K562 (cell line): Measurements from ENCODE around the gene METTL23. TPM values are rescaled to one million over a fixed set of nuclear protein-coding genes. Genes with fewer than 3 reads are reported as not detected.

Experiments used
- ARID1B ChIP-seq: fragments of 450-650 bp; IDR thresholded peaks from 2 replicates; pipeline ENCODE4 v1.6.1; 2016; ENCODE audit warnings: antibody characterized with exemption, mild to moderate bottlenecking, inconsistent platforms
- CXXC5 ChIP-seq: fragments of 250-450 bp; sonication (Bioruptor Pico); IDR thresholded peaks from 2 replicates; pipeline ENCODE4 v1.8.0; 2022; ENCODE audit warnings: inconsistent platforms, mild to moderate bottlenecking, moderate library complexity
- GATA2 ChIP-seq: sonication (generic); formaldehyde crosslinking; IDR thresholded peaks from 2 replicates; pipeline ENCODE4 v1.4.0; 2020; ENCODE audit warnings: mild to moderate bottlenecking, missing genetic modification reagents
- KLF10 ChIP-seq: fragments of 250-450 bp; sonication (Bioruptor Pico); IDR thresholded peaks from 2 replicates; pipeline ENCODE4 v1.6.1; 2021; ENCODE audit warnings: matching md5 sums
- L3MBTL2 ChIP-seq: fragments of 450-650 bp; IDR thresholded peaks from 2 replicates; pipeline ENCODE4 v1.6.1; 2016; ENCODE audit warnings: mild to moderate bottlenecking, moderate library complexity
- MLLT1 ChIP-seq, 2 experiments: fragments of 450-650 bp; IDR thresholded peaks; 2 replicates each; pipeline ENCODE4 v1.6.1; 2016
- TAF7 ChIP-seq: fragments of 450-650 bp; IDR thresholded peaks from 2 replicates; pipeline ENCODE4 v1.6.1; 2016; ENCODE audit warnings: missing genetic modification characterization, missing compliant biosample characterization
- TCF3 ChIP-seq: sonication (generic); formaldehyde crosslinking; IDR thresholded peaks from 2 replicates; pipeline ENCODE4 v1.4.0; 2020; ENCODE audit warnings: mild to moderate bottlenecking, missing genetic modification reagents
- TEAD4 ChIP-seq, 2 experiments: sonication (generic) in 1 of 2; formaldehyde crosslinking in 1 of 2; IDR thresholded peaks; 2 replicates each; pipeline versions ENCODE4 v1.6.1 to v1.8.0; 2012 to 2022; ENCODE audit warnings: borderline replicate concordance in 1 of 2, inconsistent platforms in 1 of 2, low read length in 1 of 2, mild to moderate bottlenecking in 1 of 2, missing genetic modification reagents in 1 of 2
- ZFX ChIP-seq: sonication (generic); formaldehyde crosslinking; IDR thresholded peaks from 2 replicates; pipeline ENCODE4 v1.8.0; 2022; ENCODE audit warnings: mild to moderate bottlenecking, missing genetic modification reagents, moderate library complexity
- ZNF398 ChIP-seq: fragments of 250-450 bp; sonication (Bioruptor Pico); IDR thresholded peaks from 2 replicates; pipeline ENCODE4 v1.8.0; 2021; ENCODE audit warnings: moderate library complexity, mild to moderate bottlenecking, inconsistent platforms
- ZNF592 ChIP-seq: fragments of 450-650 bp; IDR thresholded peaks from 2 replicates; pipeline ENCODE4 v1.6.1; 2017; ENCODE audit warnings: antibody characterized with exemption, mild to moderate bottlenecking
- polyA plus RNA-seq, 8 experiments: library from polyadenylated mRNA; depleted of rRNA in 4 of 8; stranded (reverse) in 5 of 8; unstranded in 3 of 8; fragments of >200 nt; fragmentation: Nextera tagmentation in 2 of 8; fragmentation: Illumina TruSeq in 1 of 8; extraction: Ambion mirVana in 2 of 8; extraction: Trizol in 1 of 8; gene quantifications; 2 replicates each; pipeline versions ENCODE4 v1.2.1 to v1.2.3, GENCODE V29; 2011 to 2014; ENCODE audit warnings: inconsistent platforms in 1 of 8, missing spikeins in 1 of 8
- total RNA-seq, 7 experiments: library from RNA; depleted of rRNA in 6 of 7; stranded (reverse); fragments of >200 nt in 6 of 7; fragmentation: Illumina TruSeq in 2 of 7; extraction: Trizol in 2 of 7; gene quantifications; 2 replicates each; pipeline versions ENCODE4 v1.2.1 to v1.2.3, GENCODE V29; 2011 to 2021; ENCODE audit warnings: low replicate concordance in 1 of 7
- TF ChIP-seq, protein P1 (sequence below): fragments of 250-450 bp; sonication (Bioruptor Pico); IDR thresholded peaks from 2 replicates; pipeline ENCODE4 v1.8.0; 2022; ENCODE audit warnings: inconsistent platforms

Gene METTL23
- total and polyA plus RNA-seq, 9 of the 15 experiments (the other 6 are each of a cell fraction or from before 2014, with no cell fraction given): 29.4 to 67.3 (median 41.6) TPM

DNA sequence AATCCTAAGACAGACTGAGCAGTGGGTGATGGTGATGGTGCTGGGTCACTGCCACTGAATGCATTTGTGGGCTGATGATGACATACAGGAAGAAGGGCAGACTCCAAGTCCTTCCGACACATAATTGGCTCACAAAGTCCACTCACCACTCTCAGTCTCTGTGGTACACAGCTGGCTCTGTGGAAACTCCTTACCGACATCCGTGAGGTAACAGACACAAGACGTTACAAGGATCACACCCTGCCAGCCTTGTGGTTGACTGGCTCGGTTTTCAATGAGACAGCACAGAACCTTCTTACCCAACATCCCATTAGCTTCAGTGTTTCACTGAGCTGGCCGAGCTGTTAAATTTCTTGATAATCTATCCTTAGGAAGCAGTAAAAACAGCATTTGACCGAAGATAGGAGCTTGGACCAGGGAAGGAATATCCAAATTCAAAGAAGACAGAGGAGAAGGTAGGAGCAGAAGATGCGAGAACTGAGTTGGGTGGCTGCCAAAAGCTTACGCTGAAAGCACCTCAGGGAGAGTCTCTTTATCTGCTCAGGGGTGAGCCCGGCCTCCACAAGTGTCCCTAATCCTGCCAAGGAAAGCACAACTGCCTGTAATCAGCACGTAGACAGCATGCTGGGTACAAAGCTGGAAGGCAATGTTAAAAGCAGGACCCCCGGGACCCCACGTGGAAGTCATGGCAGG, 10.3 kb upstream of the METTL23 start (continued):
- TF ChIP-seq GATA2: peak; percentile 10; the same call in 1 of the 2 replicates
- TF ChIP-seq ARID1B: peak; percentile 78
- no peak for TF ChIP-seq ZNF398 (CRISPR knock-in tag)
- TF ChIP-seq, protein P1, sequence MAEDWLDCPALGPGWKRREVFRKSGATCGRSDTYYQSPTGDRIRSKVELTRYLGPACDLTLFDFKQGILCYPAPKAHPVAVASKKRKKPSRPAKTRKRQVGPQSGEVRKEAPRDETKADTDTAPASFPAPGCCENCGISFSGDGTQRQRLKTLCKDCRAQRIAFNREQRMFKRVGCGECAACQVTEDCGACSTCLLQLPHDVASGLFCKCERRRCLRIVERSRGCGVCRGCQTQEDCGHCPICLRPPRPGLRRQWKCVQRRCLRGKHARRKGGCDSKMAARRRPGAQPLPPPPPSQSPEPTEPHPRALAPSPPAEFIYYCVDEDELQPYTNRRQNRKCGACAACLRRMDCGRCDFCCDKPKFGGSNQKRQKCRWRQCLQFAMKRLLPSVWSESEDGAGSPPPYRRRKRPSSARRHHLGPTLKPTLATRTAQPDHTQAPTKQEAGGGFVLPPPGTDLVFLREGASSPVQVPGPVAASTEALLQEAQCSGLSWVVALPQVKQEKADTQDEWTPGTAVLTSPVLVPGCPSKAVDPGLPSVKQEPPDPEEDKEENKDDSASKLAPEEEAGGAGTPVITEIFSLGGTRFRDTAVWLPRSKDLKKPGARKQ (CRISPR knock-in tag): no peak
- TF ChIP-seq ZNF592: peak; percentile 16; the same call in 1 of the 2 replicates
- TF ChIP-seq L3MBTL2: 0 out of 2 replicates have a peak, but pooled peaks have one; percentile 22
- no peak for TF ChIP-seq KLF10
- peak; percentile 72 for TF ChIP-seq TCF3 (CRISPR knock-in tag)
- no peak for TF ChIP-seq TAF7 (tag)
- peak; percentile 54 for TF ChIP-seq TEAD4 (IDR thresholded peaks at IDR 0.05; ENCODE audit: low read length)
- no peak for TF ChIP-seq TEAD4 (CRISPR knock-in tag; IDR thresholded peaks at IDR 0.05; ENCODE audit: borderline replicate concordance)
- TF ChIP-seq MLLT1 (IDR thresholded peaks at IDR 0.05): no peak
- TF ChIP-seq CXXC5: peak; percentile 50
- TF ChIP-seq ZFX (CRISPR knock-in tag): no peak
